GM12874 (cell line): ENCODE data around the gene OLIG1.

Experiments used
- CTCF ChIP-seq: IDR thresholded peaks from 2 replicates; pipeline ENCODE4 v1.5.1; 2011; ENCODE audit warnings: low read depth, mild to moderate bottlenecking, control low read depth, low read length, moderate library complexity; ENCODE audit not compliant: insufficient read depth

OLIG1 gene

GRCh38 chr21:33041981-33042380 lies 28.0 kb upstream of the OLIG1 start:
- TF ChIP-seq CTCF = no peak

GRCh38 chr21:33042812-33043211 lies 27.1 kb upstream of the OLIG1 start:
- TF ChIP-seq CTCF = no peak

- TF ChIP-seq CTCF = no peak
These were observed 23.5 kb upstream of the OLIG1 start for GRCh38 chr21:33046455-33046854.

- TF ChIP-seq CTCF = no peak
These were observed 22.7 kb upstream of the OLIG1 start for GRCh38 chr21:33047231-33047630.

- no peak for TF ChIP-seq CTCF
These were observed 18.0 kb upstream of the OLIG1 start for GRCh38 chr21:33051925-33052324.

GRCh38 chr21:33053951-33054350 lies 16.0 kb upstream of the OLIG1 start:
- TF ChIP-seq CTCF = no peak

- no peak for TF ChIP-seq CTCF
These were observed 13.9 kb upstream of the OLIG1 start for GRCh38 chr21:33055991-33056390.
